NCI-H446 (cell line): ENCODE results near the gene GNG7.
"Not testable (repeated sequence)": the region's sequence is repeated elsewhere in the genome, so short reads cannot be mapped to it uniquely, and the experiment has no call there.

Source experiments
- DNase-seq, 2 experiments: peaks; one replicate each; lab custom pipeline; 2025; lab: John Stamatoyannopoulos, UW

GNG7 gene

DNA sequence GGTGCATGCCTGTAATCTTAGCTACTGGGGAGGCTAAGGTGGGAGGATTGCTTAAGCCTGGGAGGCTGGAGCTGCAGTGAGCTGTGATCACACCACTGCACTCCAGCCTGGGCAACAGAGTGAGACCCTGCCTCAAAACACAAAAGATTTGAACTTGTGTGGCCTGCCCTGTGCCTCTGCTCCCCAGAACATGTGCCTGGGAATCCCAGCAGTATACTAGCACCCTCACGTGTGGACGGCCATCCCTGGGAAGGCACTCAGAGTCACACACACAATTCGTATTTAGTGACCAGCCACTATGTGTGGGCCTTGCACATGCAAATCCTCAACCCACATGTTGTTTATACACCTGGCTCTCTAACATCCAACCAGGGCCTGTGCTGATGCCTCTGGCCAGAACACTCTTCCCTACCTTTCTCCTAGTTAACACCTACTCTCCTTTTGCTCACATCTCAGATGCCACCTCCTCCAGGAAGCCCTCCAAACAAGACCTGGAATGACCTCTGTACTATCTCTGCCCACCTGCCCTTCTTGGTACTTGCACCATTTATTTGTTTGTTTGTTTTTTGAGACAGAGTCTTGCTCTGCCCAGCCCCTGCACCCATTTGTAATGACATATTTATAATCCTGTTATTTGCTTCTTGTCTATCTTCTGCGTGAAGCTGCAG, 218.9 kb downstream of the GNG7 start:
- DNase-seq = no peak

DNA sequence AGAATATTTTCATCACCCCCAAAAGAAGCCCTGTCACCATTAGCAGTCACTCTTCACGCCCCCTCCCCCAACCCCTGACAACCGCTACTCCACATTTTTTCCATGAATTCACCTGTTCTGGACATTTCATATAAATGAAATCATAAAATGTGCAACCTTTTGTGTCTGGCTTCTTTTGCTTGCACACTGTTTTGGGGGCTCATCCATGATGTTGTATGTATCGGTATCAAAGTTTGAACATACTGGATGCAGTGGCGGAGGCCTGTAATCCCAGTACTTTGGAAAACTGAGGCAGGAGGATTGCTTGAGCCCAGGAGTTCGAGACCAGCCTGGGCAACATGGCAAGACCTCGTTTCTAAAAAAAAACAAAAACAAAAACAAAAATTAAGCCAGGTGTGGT, 219.4 kb downstream of the GNG7 start:
- DNase-seq = no peak

- no peak for DNase-seq
Measured at GRCh38 chr19:2482354-2483038, 220.0 kb downstream of the GNG7 start.

- no peak for DNase-seq
Measured at GRCh38 chr19:2481466-2481865, 221.0 kb downstream of the GNG7 start.

GRCh38 chr19:2479556-2480194, 222.8 kb downstream of the GNG7 start:
- DNase-seq = no peak

DNA sequence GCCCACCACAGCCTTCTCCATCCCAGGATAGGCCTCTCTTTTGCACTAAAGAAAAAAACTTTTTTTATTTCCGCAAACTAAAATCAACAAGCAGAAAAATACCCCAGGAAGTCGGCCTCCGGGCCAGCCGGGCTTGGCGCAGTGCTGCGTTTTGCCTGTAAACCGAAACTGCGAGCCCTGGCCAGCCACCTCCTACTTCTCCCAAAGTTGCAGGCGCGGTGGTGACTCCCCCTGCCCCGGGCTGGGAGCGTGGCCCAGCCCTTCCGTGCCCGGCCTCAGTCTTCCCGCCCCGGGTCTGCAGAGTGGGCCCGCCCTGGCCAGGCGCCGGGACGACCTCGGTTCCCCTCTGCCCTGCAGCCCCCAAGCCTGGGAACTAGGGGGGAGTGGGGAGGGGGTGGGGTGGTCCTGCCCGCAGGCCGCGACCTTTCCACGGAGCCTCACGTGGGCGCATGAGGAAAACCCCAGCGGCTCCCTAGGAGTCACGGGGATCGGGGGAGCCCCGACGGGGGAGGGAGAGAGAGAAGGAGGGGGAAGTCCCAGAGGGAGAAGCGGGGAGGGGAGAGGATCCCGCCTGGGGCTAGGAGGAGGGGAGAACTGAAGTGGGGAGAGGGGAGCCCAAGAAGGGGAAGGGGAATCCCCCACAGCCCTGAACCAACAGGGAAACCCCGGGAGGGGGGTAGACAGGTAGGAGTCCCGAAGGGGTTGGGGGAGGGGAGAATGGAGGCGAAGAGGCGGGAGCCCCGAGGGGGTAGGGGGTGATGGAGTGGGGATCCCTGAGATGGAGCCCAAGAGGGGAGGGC, 223.5 kb downstream of the GNG7 start:
- DNase-seq = peak in 1 of 2 experiments; percentile 35

DNA sequence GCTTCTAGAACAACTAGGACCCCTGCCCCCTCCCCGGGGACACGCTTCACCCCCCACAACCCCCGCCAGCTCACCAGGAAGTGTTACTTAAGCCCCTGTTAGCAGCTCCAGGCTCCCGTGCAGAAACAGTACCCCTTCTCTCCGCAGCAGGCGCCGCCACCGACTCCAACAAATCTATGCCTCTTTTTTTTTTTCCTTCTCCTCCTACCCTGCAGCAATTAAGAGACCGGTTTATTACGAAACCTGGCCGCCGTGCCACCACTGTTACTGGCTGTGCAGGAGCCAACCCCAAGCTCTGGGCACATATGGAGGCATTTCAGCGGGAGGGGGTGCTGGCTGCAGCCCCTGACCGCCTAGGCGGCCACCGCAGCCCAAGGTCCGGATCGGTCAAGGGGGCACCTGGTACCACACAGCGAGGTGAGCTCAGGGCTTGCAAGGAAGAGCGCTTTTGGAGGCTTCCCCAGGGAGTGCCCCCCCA, 224.2 kb downstream of the GNG7 start:
- DNase-seq = no peak

- no peak for DNase-seq
Measured at GRCh38 chr19:2477732-2478191, 224.7 kb downstream of the GNG7 start.

- DNase-seq = no peak
Measured at GRCh38 chr19:2477141-2477710, 225.3 kb downstream of the GNG7 start.

- DNase-seq = no peak
Measured at GRCh38 chr19:2476451-2477140, 225.9 kb downstream of the GNG7 start.

- peak; percentile 60 to 84 for DNase-seq
Measured at GRCh38 chr19:2475702-2476450, 226.6 kb downstream of the GNG7 start, which contains the start of gene GADD45B. Gene GADD45B (plus strand): TSS chr19:2476127. CDS start chr19:2476359, 232 bp downstream.

DNA sequence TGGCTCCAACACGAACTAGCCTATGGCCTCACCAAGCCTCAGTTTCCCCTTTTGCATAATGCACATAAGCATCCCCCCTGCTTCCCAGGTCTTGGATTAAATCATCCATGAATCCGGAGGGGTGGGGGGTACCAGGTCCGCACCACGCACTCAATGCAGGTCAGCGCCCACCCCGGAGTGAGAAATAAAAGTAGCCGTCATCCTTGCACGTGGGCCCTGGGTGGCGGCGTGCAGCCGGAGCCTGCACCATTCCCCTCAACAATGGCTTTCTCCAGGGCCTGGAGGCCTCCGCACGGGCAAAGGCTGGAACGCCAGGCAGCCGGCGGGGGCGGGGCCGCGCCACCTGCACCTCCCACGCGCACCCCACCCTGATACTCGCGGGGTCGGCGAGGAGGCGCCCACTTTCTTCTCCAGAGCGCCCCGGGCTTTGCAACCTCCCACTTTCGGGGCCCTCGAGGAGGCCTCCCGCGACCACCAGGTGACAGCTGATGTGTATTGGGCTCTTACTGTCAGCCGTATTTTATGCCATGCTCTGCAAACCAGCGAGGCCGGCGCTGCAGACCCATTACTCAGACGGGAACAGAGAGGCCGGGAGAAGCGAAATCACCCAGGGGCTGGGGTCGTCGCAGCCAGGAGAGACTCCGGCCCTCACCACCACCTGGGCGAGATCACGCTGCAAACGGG, 227.3 kb downstream of the GNG7 start:
- DNase-seq = no peak

- DNase-seq = peak; percentile 46 to 88
Measured at GRCh38 chr19:2474232-2475017, 228.1 kb downstream of the GNG7 start.

GRCh38 chr19:2469915-2470200, 232.6 kb downstream of the GNG7 start:
- DNase-seq = not testable (repeated sequence)

DNA sequence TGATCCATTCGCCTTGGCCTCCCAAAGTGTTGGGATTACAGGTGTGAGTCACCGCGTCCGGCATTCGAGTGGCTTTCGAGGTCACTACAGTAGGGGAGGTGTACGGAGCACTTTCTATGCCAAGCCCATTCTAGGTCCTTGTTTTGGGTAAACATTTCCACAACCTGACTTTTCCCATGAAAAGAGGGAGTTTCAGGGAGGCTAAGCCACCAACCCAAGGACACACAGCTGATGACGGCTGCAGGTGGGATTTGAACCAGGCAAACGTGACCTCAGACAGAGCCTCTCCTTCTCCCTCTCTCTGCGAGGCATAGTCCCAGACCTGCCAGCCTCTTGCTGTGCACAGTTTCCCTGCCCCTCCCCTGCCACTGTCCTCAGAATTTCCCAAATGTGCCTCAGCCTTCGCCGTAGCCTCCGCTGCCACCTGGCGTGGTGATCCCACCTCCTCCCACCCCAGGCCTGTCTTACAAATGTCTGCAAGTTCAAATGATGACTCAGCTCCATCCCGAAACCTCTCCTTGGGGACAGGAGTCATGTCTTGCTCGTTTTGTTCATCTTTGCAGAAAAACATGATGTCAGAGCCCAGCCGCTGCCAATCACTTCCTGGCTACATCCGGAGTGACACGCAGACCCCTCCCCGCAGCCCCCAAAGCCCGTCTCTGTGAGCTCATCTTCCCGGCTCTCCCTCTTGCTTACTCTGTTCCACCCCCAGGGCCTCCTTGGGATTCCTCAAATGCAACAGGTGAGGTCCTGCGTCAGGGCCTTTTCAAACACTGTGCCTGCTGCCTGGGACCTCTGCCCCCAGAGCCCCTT, 233.2 kb downstream of the GNG7 start:
- DNase-seq = no peak

DNA sequence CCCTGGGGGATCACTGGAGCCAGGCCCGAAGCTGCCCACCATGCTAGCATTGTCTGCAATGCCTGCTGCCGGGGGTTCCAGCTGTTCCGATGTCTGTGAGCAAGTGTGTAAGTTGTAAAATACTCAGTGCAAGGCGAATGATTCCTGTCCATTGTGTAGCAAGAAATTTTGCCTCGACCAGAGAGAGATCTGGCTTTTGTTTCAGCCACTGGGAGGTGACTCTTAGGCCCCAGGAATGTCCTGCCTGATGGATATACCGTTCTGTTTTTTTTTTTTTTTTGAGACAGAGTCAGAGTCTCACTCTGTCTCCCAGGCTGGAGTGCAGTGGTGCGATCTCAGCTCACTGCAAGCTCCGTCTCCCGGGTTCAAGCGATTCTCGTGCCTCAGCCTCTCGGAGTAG, 233.9 kb downstream of the GNG7 start:
- DNase-seq = no peak

GRCh38 chr19:2464389-2464788, 238.1 kb downstream of the GNG7 start:
- no peak for DNase-seq

DNA sequence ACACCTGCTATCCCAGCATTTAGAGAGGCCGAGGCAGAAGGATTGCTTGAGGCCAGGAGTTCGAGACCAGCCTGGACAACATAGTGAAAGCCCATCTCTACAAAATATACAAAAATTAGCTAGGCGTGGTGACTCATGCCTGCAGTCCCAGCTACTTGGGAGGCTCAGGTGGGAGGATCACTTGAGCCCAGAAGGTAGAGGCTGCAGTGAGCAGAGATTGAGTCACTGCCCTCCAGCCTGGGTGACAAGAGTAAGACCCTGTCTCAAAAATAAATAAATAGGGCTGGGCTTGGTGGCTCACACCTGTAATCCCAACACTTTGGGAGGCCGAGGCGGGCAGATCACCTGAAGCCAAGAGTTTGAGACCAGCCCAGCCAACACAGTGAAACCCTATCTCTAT, 238.8 kb downstream of the GNG7 start:
- not testable (repeated sequence) for DNase-seq
